ENCODE data around the gene SEMA4D. TPM values are rescaled to one million over a fixed set of nuclear protein-coding genes. Genes with fewer than 3 reads are reported as not detected.

Gene SEMA4D
- total RNA-seq, 2 experiments from 2014 or later = 159 to 161 TPM

- Mint-ChIP-seq H3K9me3 (no peaks in the 10 kb centered on the region), H3K27me3 (no peaks in the 10 kb centered on the region), H3K36me3 (peaks cover 30% of the 10 kb centered on the region), H3K4me3 (no peak overlapping the region), H3K4me1 (ENCODE audit: low read depth) (peaks cover 11% of the 10 kb centered on the region), H3K27ac (no peak overlapping the region)
- ChIA-PET POLR2A (no interaction called here), CTCF (no interaction called here)
- intact Hi-C loops (cut with micrococcal nuclease) = no loop called here
- DNase-seq = no peak
Observed at GRCh38 chr9:89361816-89362646, 135.9 kb downstream of the SEMA4D start.

GRCh38 chr9:89361031-89361430 lies 136.9 kb downstream of the SEMA4D start:
- Mint-ChIP-seq H3K27ac (no peak overlapping the region), H3K9me3 (no peaks in the 10 kb centered on the region), H3K36me3 (peaks cover 37% of the 10 kb centered on the region), H3K4me1 (ENCODE audit: low read depth) (peaks cover 13% of the 10 kb centered on the region), H3K27me3 (no peaks in the 10 kb centered on the region), H3K4me3 (no peak overlapping the region)
- POLR2A ChIA-PET = no interaction called here
- CTCF ChIA-PET = no interaction called here
- no peak for DNase-seq
- intact Hi-C loops (cut with micrococcal nuclease) = no loop called here

GRCh38 chr9:89360465-89360864 lies 137.4 kb downstream of the SEMA4D start:
- H3K36me3 Mint-ChIP-seq = peaks cover 38% of the 10 kb centered on the region
- ChIA-PET CTCF (no interaction called here), POLR2A (no interaction called here)
- intact Hi-C loops (cut with micrococcal nuclease) = no loop called here
- DNase-seq = no peak
- H3K4me1 Mint-ChIP-seq (ENCODE audit: low read depth) = peaks cover 13% of the 10 kb centered on the region
- no peak overlapping the region for H3K4me3 Mint-ChIP-seq
- peak overlapping the region; percentile 3 for H3K27ac Mint-ChIP-seq
- no peaks in the 10 kb centered on the region for H3K27me3 Mint-ChIP-seq
- H3K9me3 Mint-ChIP-seq = no peaks in the 10 kb centered on the region

DNA sequence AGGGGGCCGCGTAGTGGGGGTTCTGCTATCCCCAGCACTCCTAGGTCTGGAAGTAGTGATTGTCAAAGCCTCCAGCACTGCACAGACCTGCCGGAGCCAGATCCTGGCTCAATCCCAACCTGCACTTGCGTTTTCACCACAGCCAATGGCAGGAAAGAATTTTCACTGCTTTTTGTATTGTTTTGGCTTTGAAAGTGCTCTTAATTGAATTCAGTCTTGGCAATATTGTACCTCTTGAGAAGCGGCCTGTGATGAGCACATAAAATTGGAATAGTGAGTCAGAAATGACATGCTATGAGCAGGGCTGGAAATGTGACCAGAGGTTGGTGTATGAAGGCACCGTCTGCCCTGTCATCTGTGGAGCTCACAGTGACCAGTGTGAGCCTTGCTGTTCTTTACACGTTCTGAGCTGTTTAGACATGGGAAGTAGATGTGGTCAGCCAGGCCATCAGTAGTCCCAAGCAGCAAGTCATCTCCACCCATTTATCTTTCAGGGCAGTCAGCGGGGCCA lies 138.1 kb downstream of the SEMA4D start:
- H3K4me3 Mint-ChIP-seq = no peak overlapping the region
- H3K36me3 Mint-ChIP-seq = peaks cover 45% of the 10 kb centered on the region
- POLR2A ChIA-PET = no interaction called here
- intact Hi-C loops (cut with micrococcal nuclease) = no loop called here
- CTCF ChIA-PET = no interaction called here
- H3K27ac Mint-ChIP-seq = peak overlapping the region; percentile 36
- no peaks in the 10 kb centered on the region for H3K9me3 Mint-ChIP-seq
- no peak for DNase-seq
- H3K4me1 Mint-ChIP-seq (ENCODE audit: low read depth) = peaks cover 13% of the 10 kb centered on the region
- H3K27me3 Mint-ChIP-seq = no peaks in the 10 kb centered on the region

GRCh38 chr9:89358985-89359384 lies 138.9 kb downstream of the SEMA4D start:
- CTCF ChIA-PET = interaction anchor here (0.7 kb wide), 1 partner anchor 41 kb away, joined by 3 read pairs; the partner anchor contains the start of gene SECISBP2
- DNase-seq = no peak
- peaks cover 52% of the 10 kb centered on the region for H3K36me3 Mint-ChIP-seq
- POLR2A ChIA-PET = no interaction called here
- intact Hi-C loops (cut with micrococcal nuclease) = no loop called here
- H3K4me3 Mint-ChIP-seq = no peak overlapping the region
- peaks cover 15% of the 10 kb centered on the region for H3K4me1 Mint-ChIP-seq (ENCODE audit: low read depth)
- H3K27me3 Mint-ChIP-seq = no peaks in the 10 kb centered on the region
- H3K9me3 Mint-ChIP-seq = no peaks in the 10 kb centered on the region
- H3K27ac Mint-ChIP-seq = no peak overlapping the region

DNA sequence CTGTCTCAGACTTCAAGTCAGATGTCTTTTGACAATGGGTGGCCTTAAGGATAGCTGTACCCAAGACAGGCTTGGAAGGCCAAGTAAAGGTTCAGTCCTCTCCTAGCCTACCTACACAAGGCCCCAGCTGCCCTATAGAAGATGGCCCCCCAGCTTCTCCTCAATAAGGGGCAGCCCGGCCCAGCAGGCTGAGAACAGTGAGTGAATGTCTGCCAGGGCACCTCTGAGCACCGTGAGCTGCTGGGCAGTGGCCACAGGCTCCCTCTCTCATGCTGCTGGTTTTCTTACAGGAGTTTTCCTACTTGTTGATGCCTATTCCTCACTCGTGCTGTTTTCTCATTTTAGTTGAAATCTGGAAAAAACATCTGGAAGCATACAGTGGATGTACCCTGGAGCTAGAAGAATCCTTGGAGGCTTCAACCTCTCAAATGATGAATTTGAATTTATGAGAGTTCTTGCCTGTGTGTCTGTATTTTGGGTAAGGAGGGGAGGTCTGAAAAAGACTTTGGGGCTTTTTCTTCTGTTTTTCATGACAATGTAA lies 139.5 kb downstream of the SEMA4D start:
- CTCF ChIA-PET = interaction anchor here (0.7 kb wide), 1 partner anchor 40 kb away, joined by 3 read pairs; the partner anchor contains the start of gene SECISBP2
- POLR2A ChIA-PET = no interaction called here
- no peaks in the 10 kb centered on the region for H3K27me3 Mint-ChIP-seq
- intact Hi-C loops (cut with micrococcal nuclease) = no loop called here
- no peak overlapping the region for H3K4me3 Mint-ChIP-seq
- peaks cover 56% of the 10 kb centered on the region for H3K36me3 Mint-ChIP-seq
- peaks cover 18% of the 10 kb centered on the region for H3K4me1 Mint-ChIP-seq (ENCODE audit: low read depth)
- no peaks in the 10 kb centered on the region for H3K9me3 Mint-ChIP-seq
- no peak for DNase-seq
- no peak overlapping the region for H3K27ac Mint-ChIP-seq

GRCh38 chr9:89357331-89358197 lies 140.3 kb downstream of the SEMA4D start:
- Mint-ChIP-seq H3K27me3 (no peaks in the 10 kb centered on the region), H3K9me3 (no peaks in the 10 kb centered on the region), H3K36me3 (peaks cover 62% of the 10 kb centered on the region), H3K27ac (peak overlapping the region; percentile 48), H3K4me3 (no peak overlapping the region), H3K4me1 (ENCODE audit: low read depth) (peaks cover 22% of the 10 kb centered on the region)
- ChIA-PET CTCF (no interaction called here), POLR2A (no interaction called here)
- DNase-seq = no peak
- intact Hi-C loops (cut with micrococcal nuclease) = no loop called here

DNA sequence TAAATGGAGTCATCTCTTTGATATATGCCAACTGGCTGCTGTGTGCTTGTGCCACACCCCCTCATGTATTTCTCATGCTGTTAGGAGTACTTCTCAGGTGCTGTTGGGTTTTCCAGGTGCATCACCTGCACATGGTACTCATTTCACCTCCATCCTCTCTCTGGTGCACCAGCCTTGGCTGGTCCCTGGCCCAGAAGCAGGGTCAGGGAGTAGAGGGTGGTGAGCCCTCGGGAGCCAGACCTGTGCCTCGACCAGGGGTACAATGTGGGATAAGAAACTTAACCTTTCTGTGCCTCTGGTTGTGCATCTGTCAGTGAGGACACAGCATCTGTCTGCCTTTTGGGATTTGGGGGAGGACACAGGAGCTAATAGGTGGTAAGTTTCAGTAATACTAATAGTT lies 141.1 kb downstream of the SEMA4D start:
- intact Hi-C loops (cut with micrococcal nuclease) = no loop called here
- Mint-ChIP-seq H3K27ac (no peak overlapping the region), H3K36me3 (peaks cover 70% of the 10 kb centered on the region), H3K4me3 (no peak overlapping the region), H3K9me3 (no peaks in the 10 kb centered on the region), H3K4me1 (ENCODE audit: low read depth) (peaks cover 30% of the 10 kb centered on the region), H3K27me3 (no peaks in the 10 kb centered on the region)
- no peak for DNase-seq
- ChIA-PET POLR2A (no interaction called here), CTCF (no interaction called here)

- intact Hi-C loops (cut with micrococcal nuclease) = no loop called here
- Mint-ChIP-seq H3K27ac (peak overlapping the region; percentile 15), H3K9me3 (no peaks in the 10 kb centered on the region), H3K4me3 (no peak overlapping the region), H3K4me1 (ENCODE audit: low read depth) (peaks cover 35% of the 10 kb centered on the region), H3K36me3 (peaks cover 74% of the 10 kb centered on the region), H3K27me3 (no peaks in the 10 kb centered on the region)
- DNase-seq = no peak
- ChIA-PET CTCF (no interaction called here), POLR2A (no interaction called here)
Observed at GRCh38 chr9:89354471-89354870, 143.4 kb downstream of the SEMA4D start.

DNA sequence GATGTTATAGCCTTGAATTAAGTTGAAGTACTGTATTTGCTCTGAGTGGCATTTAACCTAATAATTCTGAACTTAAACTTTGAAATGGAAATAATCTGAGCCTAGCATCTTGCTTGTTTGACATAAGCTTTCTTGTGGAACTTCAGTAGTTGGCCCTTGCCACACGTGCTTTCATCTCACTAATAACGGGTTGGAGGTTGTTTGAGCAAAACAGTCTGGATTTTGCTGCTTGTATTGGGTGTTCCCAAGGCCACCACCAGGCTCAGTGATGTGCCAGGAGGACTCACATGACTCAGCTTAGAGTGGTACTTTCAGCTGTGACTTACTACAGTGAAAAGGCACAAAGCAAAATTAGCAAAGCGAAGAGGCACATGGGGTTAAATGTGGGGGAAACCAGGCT lies 143.9 kb downstream of the SEMA4D start:
- ChIA-PET CTCF (no interaction called here), POLR2A (no interaction called here)
- peaks cover 35% of the 10 kb centered on the region for H3K4me1 Mint-ChIP-seq (ENCODE audit: low read depth)
- H3K9me3 Mint-ChIP-seq = no peaks in the 10 kb centered on the region
- intact Hi-C loops (cut with micrococcal nuclease) = no loop called here
- DNase-seq = no peak
- H3K4me3 Mint-ChIP-seq = no peak overlapping the region
- no peaks in the 10 kb centered on the region for H3K27me3 Mint-ChIP-seq
- peaks cover 75% of the 10 kb centered on the region for H3K36me3 Mint-ChIP-seq
- H3K27ac Mint-ChIP-seq = peak overlapping the region; percentile 15

DNA sequence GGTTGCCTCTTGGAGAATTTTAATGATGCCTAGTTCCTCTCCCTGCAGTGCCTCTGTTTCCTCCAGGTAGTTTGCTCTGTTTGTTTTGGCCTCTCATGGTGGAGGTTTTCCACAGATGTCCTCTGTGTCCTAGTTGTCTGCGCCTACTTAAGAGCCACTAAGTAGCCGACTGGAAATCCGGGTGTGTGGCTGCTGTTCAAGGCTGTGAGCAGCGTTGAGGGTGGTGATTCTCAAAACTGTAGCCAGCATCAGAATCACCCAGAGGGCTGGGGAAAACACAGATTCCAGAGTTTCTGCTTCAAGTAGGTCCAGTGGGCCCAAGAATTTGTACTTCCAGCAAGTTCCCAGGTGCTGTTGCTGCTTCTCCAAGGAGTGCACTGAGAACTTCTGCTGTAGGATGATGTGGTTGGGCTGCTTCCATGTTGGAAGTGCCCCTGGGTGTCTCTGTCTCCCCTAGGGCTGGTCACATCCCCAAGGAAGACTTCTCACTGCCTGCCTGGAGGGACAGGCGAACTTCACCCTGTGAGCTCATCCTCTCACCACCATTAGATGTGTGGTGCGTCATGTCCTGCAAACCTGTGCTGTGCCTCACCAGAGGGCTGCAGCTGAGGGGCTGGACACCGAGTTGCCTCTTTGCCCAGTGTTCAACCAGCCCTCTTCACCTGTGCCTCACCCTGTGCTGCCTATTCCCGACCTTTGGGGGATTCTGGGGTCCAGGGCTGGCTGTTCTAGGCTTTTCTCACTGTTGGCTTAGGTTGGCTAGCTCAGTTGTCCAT lies 144.9 kb downstream of the SEMA4D start:
- Mint-ChIP-seq H3K4me3 (no peak overlapping the region), H3K4me1 (ENCODE audit: low read depth) (peaks cover 35% of the 10 kb centered on the region), H3K27ac (peak overlapping the region; percentile 64), H3K9me3 (no peaks in the 10 kb centered on the region), H3K27me3 (no peaks in the 10 kb centered on the region), H3K36me3 (peaks cover 78% of the 10 kb centered on the region)
- DNase-seq = no peak
- intact Hi-C loops (cut with micrococcal nuclease) = no loop called here
- ChIA-PET POLR2A (no interaction called here), CTCF (interaction anchor here (0.6 to 0.7 kb wide), 2 partner anchors 15 to 164 kb away, joined by 3 read pairs; no protein-coding TSS in a partner anchor)

DNA sequence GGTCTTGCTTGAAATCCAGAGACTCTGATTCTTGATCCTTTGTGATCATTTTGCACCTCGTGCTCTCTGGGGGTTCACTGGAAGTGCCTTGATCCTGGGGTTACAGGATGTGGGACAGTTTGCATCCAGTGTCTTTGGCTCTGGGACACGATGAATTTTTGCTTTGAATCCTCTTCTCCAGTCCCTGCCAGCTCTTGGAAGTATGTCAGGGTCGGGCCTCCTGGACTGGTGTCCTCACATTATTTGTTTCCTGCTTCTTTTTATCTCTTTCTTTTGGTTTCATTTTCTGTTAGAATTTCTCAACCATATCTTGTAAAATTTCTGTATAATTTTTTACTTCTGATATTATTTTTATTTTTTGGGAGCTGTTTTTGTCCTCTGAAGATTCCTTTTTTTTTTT lies 145.5 kb downstream of the SEMA4D start:
- Mint-ChIP-seq H3K27me3 (no peaks in the 10 kb centered on the region), H3K9me3 (no peaks in the 10 kb centered on the region), H3K4me3 (no peak overlapping the region), H3K4me1 (ENCODE audit: low read depth) (peaks cover 33% of the 10 kb centered on the region), H3K36me3 (peaks cover 77% of the 10 kb centered on the region), H3K27ac (peak overlapping the region; percentile 76)
- intact Hi-C loops (cut with micrococcal nuclease) = no loop called here
- POLR2A ChIA-PET = no interaction called here
- no peak for DNase-seq
- CTCF ChIA-PET = no interaction called here

Measured in activated CD4-positive, alpha-beta memory T cell treated with anti-CD3 and anti-CD28 coated beads for 36 hours (primary cell).